ENCODE measurements around the gene ABHD12B. TPM values are rescaled to one million over a fixed set of nuclear protein-coding genes. Genes with fewer than 3 reads are reported as not detected.

ABHD12B gene
- total RNA-seq, 6 donors from 2014 or later, result 0.26 to 7.6 (median 0.44) TPM; not detected in 3

- WGBS, 2 donors, result 14 to 16% methylated on average over 18 to 23 of the region's 26 CpGs
- ATAC-seq (ENCODE audit: low FRiP score in 2 of 2), result peak; percentile 75 to 81
- TF ChIP-seq EP300 (IDR thresholded peaks at IDR 0.05), result no peak
- peak in 1 of 2 donors; percentile 28 for TF ChIP-seq POLR2AphosphoS5 (IDR thresholded peaks at IDR 0.05)
- TF ChIP-seq POLR2A (IDR thresholded peaks at IDR 0.05), result peak in 1 of 4 donors; percentile 33
- TF ChIP-seq CTCF (IDR thresholded peaks at IDR 0.05), result no peak
- Histone ChIP-seq H3K9me3 (no peaks in the 10 kb centered on the region), H3K4me1 (peaks cover 0 to 14% (median 9%) of the 10 kb centered on the region in 4 donors), H3K27me3 (no peaks in the 10 kb centered on the region), H3K36me3 (no peaks in the 10 kb centered on the region), H3K27ac (peak overlapping the region; percentile 74 to 92 (median 84)), H3K4me3 (peak overlapping the region; percentile 59 to 78 (median 70))
- DNase-seq, result peak; percentile 67 to 75
Observed at GRCh38 chr14:50943261-50943942, 71.5 kb downstream of the ABHD12B start.

GRCh38 chr14:50943943-50944646, 72.2 kb downstream of the ABHD12B start, which contains the start of gene PYGL:
PYGL (minus strand) TSS chr14:50944483; CDS start chr14:50944403, 80 bp downstream.
- peak in 3 of 4 donors; percentile 41 to 85 (median 42) for TF ChIP-seq POLR2A (IDR thresholded peaks at IDR 0.05)
- TF ChIP-seq POLR2AphosphoS5 (IDR thresholded peaks at IDR 0.05), result peak in 1 of 2 donors; percentile 79
- peak in 1 of 6 experiments; percentile 23 for TF ChIP-seq CTCF (IDR thresholded peaks at IDR 0.05)
- no peak for TF ChIP-seq EP300 (IDR thresholded peaks at IDR 0.05)
- H3K9me3 ChIP-seq, result no peaks in the 10 kb centered on the region
- no peaks in the 10 kb centered on the region for H3K36me3 ChIP-seq
- no peaks in the 10 kb centered on the region for H3K27me3 ChIP-seq
- H3K4me3 ChIP-seq, result peak within 1 kb of the TSS; percentile 59 to 78 (median 70)
- peaks cover 0 to 14% (median 9%) of the 10 kb centered on the region in 4 donors for H3K4me1 ChIP-seq
- peak within 1 kb of the TSS; percentile 74 to 92 (median 84) for H3K27ac ChIP-seq
- 1 to 10% methylated on average over 4 to 48 of the region's 74 CpGs for WGBS, 2 donors
- DNase-seq (peak; percentile 87 to 96), ATAC-seq (ENCODE audit: low FRiP score in 2 of 2) (peak; percentile 89 to 98)

GRCh38 chr14:50944647-50945413, 73.0 kb downstream of the ABHD12B start:
- DNase-seq (peak; percentile 29 to 49), ATAC-seq (ENCODE audit: low FRiP score in 2 of 2) (peak; percentile 25 to 80)
- Histone ChIP-seq H3K9me3 (no peaks in the 10 kb centered on the region), H3K27me3 (no peaks in the 10 kb centered on the region), H3K27ac (peak overlapping the region; percentile 74 to 92 (median 84)), H3K4me1 (peaks cover 0 to 14% (median 9%) of the 10 kb centered on the region in 4 donors), H3K36me3 (no peaks in the 10 kb centered on the region), H3K4me3 (peak overlapping the region; percentile 59 to 78 (median 70))
- WGBS, 2 donors, result 9 to 12% methylated on average over 17 to 28 of the region's 29 CpGs
- TF ChIP-seq CTCF (IDR thresholded peaks at IDR 0.05) (no peak), EP300 (IDR thresholded peaks at IDR 0.05) (no peak), POLR2A (IDR thresholded peaks at IDR 0.05) (peak in 2 of 4 donors; percentile 12 to 59), POLR2AphosphoS5 (IDR thresholded peaks at IDR 0.05) (no peak)

- Histone ChIP-seq H3K4me1 (peaks cover 0 to 14% (median 9%) of the 10 kb centered on the region in 4 donors), H3K9me3 (no peaks in the 10 kb centered on the region), H3K27me3 (no peaks in the 10 kb centered on the region), H3K36me3 (no peaks in the 10 kb centered on the region), H3K4me3 (no peak overlapping the region), H3K27ac (no peak overlapping the region)
- no peak for DNase-seq
- ATAC-seq (ENCODE audit: low FRiP score in 2 of 2), result no peak
- 95 to 99% methylated on average over 5 of the region's 5 CpGs for WGBS, 2 donors
- TF ChIP-seq POLR2A (IDR thresholded peaks at IDR 0.05) (no peak), CTCF (IDR thresholded peaks at IDR 0.05) (no peak), EP300 (IDR thresholded peaks at IDR 0.05) (no peak), POLR2AphosphoS5 (IDR thresholded peaks at IDR 0.05) (no peak)
Observed at GRCh38 chr14:50946234-50946935, 74.5 kb downstream of the ABHD12B start.
